HepG2 (cell line): ENCODE data around the gene SIGLEC14. TPM values are rescaled to one million over a fixed set of nuclear protein-coding genes. Genes with fewer than 3 reads are reported as not detected.

Experiments used
- ATAC-seq: fragments of 200-7000 bp; cut with Tn5 transposase; 3 replicates; pipeline ENCODE4 v1.9.1; 2020; ENCODE audit warnings: mild to moderate bottlenecking, moderate library complexity
- BruUV-seq: library from RNA; stranded (reverse); fragments of 400-500 nt; replicated peaks from 2 replicates; lab custom pipeline; 2021; lab: Mats Ljungman, UMichigan
- CTCF ChIA-PET: fragments of 300-600 bp; formaldehyde crosslinking; extraction: SDS; loops from one replicate; lab custom pipeline; 2021; ENCODE audit warnings: low total read pairs, inconsistent platforms, low intra/inter-chr PET ratio; lab: Yijun Ruan, JAX
- POLR2A ChIA-PET: fragments of 350-600 bp; sonication (Branson Sonifier 250); formaldehyde crosslinking; loops from one replicate; lab custom pipeline; 2020; ENCODE audit warnings: antibody characterized with exemption, inconsistent platforms; lab: Yijun Ruan, JAX
- DNase-seq: peaks from one replicate; pipeline ENCODE4 v3.0.0-alpha.2; 2015; ENCODE audit warnings: low spot score
- FAIRE-seq: peaks from 3 replicates; lab custom pipeline; 2011; peaks lifted over from hg19 to GRCh38; lab: Jason Lieb, UNC
- H2AFZ ChIP-seq: one replicate; pipeline ENCODE4 v1.6.1; 2011; ENCODE audit warnings: low read length, inconsistent platforms
- H3K27ac ChIP-seq: fragments of 300-600 bp; 3 replicates; pipeline ENCODE4 v1.8.0; 2011; ENCODE audit warnings: mixed run types, mild to moderate bottlenecking, mixed read lengths, low read length, inconsistent platforms; ENCODE audit not compliant: insufficient read depth; ENCODE audit errors: extremely low read length
- H3K27me3 ChIP-seq, 2 experiments: fragments of 200-600 bp in 1 of 2; 2 replicates in 1 of 2; 3 replicates in 1 of 2; pipeline versions ENCODE4 v1.6.0 to v1.8.0; 2011; ENCODE audit warnings: low read length in 2 of 2, mild to moderate bottlenecking in 2 of 2, moderate library complexity in 2 of 2, inconsistent platforms in 1 of 2; ENCODE audit not compliant: insufficient read depth in 2 of 2, control insufficient read depth in 1 of 2
- H3K36me3 ChIP-seq, 2 experiments: fragments of 200-600 bp in 1 of 2; replicated peaks in 1 of 2; 2 replicates in 1 of 2; 3 replicates in 1 of 2; pipeline versions ENCODE4 v1.5.1 to v1.8.0; 2011; ENCODE audit warnings: low read length in 2 of 2, inconsistent platforms in 1 of 2; ENCODE audit not compliant: insufficient read depth in 2 of 2, control insufficient read depth in 1 of 2
- H3K4me1 ChIP-seq: 2 replicates; pipeline ENCODE4 v1.5.1; 2012; ENCODE audit warnings: low read length, inconsistent platforms; ENCODE audit not compliant: insufficient read depth
- H3K4me2 ChIP-seq: 2 replicates; pipeline ENCODE4 v1.6.0; 2011; ENCODE audit warnings: low read depth, low read length, inconsistent platforms
- H3K4me3 ChIP-seq, 3 experiments: fragments of 200-600 bp in 1 of 3; sonication (generic), shearing (Covaris generic) in 1 of 3; replicated peaks in 1 of 3; 2 replicates each; pipeline ENCODE4 v1.5.1; 2011 to 2016; ENCODE audit warnings: low read length in 3 of 3, inconsistent platforms in 2 of 3, low read depth in 2 of 3, mild to moderate bottlenecking in 2 of 3, control low read depth in 1 of 3, mixed read lengths in 1 of 3; ENCODE audit not compliant: insufficient read depth in 1 of 3
- H3K79me2 ChIP-seq: one replicate; pipeline ENCODE4 v1.6.1; 2011; ENCODE audit warnings: low read length, inconsistent platforms; ENCODE audit not compliant: insufficient read depth
- H3K9ac ChIP-seq: 2 replicates; pipeline ENCODE4 v1.6.0; 2011; ENCODE audit warnings: mild to moderate bottlenecking, low read depth, low read length, inconsistent platforms; ENCODE audit not compliant: insufficient read depth
- H3K9me3 ChIP-seq: 2 replicates; pipeline ENCODE4 v1.5.1; 2012; ENCODE audit warnings: mild to moderate bottlenecking, low read length
- H4K20me1 ChIP-seq: 2 replicates; pipeline ENCODE4 v1.6.0; 2011; ENCODE audit warnings: inconsistent platforms, mild to moderate bottlenecking, low read length, moderate library complexity; ENCODE audit not compliant: insufficient read depth
- ATRX ChIP-seq: sonication (generic); formaldehyde crosslinking; IDR thresholded peaks from 2 replicates; pipeline ENCODE4 v1.4.0; 2020; ENCODE audit warnings: missing genetic modification reagents, borderline replicate concordance
- ELF4 ChIP-seq: sonication (generic); formaldehyde crosslinking; IDR thresholded peaks from 2 replicates; pipeline ENCODE4 v1.5.0; 2020; ENCODE audit warnings: missing genetic modification reagents, mild to moderate bottlenecking, moderate library complexity, borderline replicate concordance
- GMEB2 ChIP-seq: IDR thresholded peaks from 2 replicates; pipeline ENCODE4 v1.6.1; 2016; ENCODE audit warnings: missing biosample characterization, missing genetic modification reagents, low read depth
- KDM2A ChIP-seq: sonication (generic); formaldehyde crosslinking; IDR thresholded peaks from 2 replicates; pipeline ENCODE4 v1.4.0; 2020; ENCODE audit warnings: low read depth, missing genetic modification reagents, borderline replicate concordance
- NCOR1 ChIP-seq: fragments of 200-600 bp; sonication (generic); IDR thresholded peaks from 2 replicates; pipeline ENCODE4 v1.7.0; 2017; ENCODE audit warnings: antibody characterized with exemption, low read length, borderline replicate concordance
- PRMT3 ChIP-seq: sonication (generic); formaldehyde crosslinking; IDR thresholded peaks from 2 replicates; pipeline ENCODE4 v1.8.1; 2022; ENCODE audit warnings: low read depth, mild to moderate bottlenecking, moderate library complexity, missing genetic modification reagents, borderline replicate concordance
- RELA ChIP-seq: sonication (generic); formaldehyde crosslinking; IDR thresholded peaks from 2 replicates; pipeline ENCODE4 v1.4.0; 2020; ENCODE audit warnings: missing genetic modification reagents
- SYNCRIP ChIP-seq: fragments of 200-400 bp; formaldehyde crosslinking; IDR thresholded peaks from 2 replicates; pipeline ENCODE4 v1.6.1; 2018; ENCODE audit warnings: mild to moderate bottlenecking, low read depth, low read length; ENCODE audit not compliant: insufficient read depth
- THAP11 ChIP-seq: IDR thresholded peaks from 2 replicates; pipeline ENCODE4 v1.6.1; 2016; ENCODE audit warnings: missing biosample characterization, missing genetic modification reagents
- ZBTB44 ChIP-seq: sonication (generic); formaldehyde crosslinking; IDR thresholded peaks from 2 replicates; pipeline ENCODE4 v1.4.0; 2020; ENCODE audit warnings: missing genetic modification reagents
- ZNF333 ChIP-seq: sonication (generic); formaldehyde crosslinking; IDR thresholded peaks from 2 replicates; pipeline ENCODE4 v1.4.0; 2020; ENCODE audit warnings: mild to moderate bottlenecking, missing genetic modification reagents, borderline replicate concordance
- ZNF562 ChIP-seq: sonication (generic); formaldehyde crosslinking; IDR thresholded peaks from 2 replicates; pipeline ENCODE4 v1.8.0; 2022; ENCODE audit warnings: missing genetic modification reagents, borderline replicate concordance
- ZNF687 ChIP-seq: sonication (generic); formaldehyde crosslinking; IDR thresholded peaks from 2 replicates; pipeline ENCODE4 v1.5.1; 2020; ENCODE audit warnings: mild to moderate bottlenecking, missing genetic modification reagents, moderate library complexity
- ZSCAN21 ChIP-seq: sonication (generic); formaldehyde crosslinking; IDR thresholded peaks from 2 replicates; pipeline ENCODE4 v1.8.0; 2022; ENCODE audit warnings: mild to moderate bottlenecking, missing genetic modification reagents, moderate library complexity, borderline replicate concordance
- WGBS: methylation state at CpG from one replicate; pipeline ENCODE4 v1.1.6; 2017; ENCODE audit warnings: low lambda C conversion rate; 5-methylcytosine and 5-hydroxymethylcytosine counted together
- in situ Hi-C: cut with HindIII; loops from 2 replicates; pipeline ENCODE4 v1.10.0; 2017; ENCODE audit warnings: low pct_unique_long_range_greater_than_20kb; ENCODE audit not compliant: extremely low pct_ligation_motif_present
- intact Hi-C: fragments of 100-400 bp; cut with micrococcal nuclease; formaldehyde crosslinking; loops from one replicate; pipeline ENCODE4 v1.10.0; 2022; ENCODE audit not compliant: unreplicated experiment
- polyA plus RNA-seq, 8 experiments: library from polyadenylated mRNA; depleted of rRNA in 3 of 8; stranded (reverse) in 7 of 8; unstranded in 1 of 8; fragments of >200 nt; fragmentation: Illumina TruSeq in 4 of 8; extraction: Trizol in 4 of 8; gene quantifications; 2 replicates each; pipeline versions ENCODE4 v1.2.1 to v1.2.3, GENCODE V29; 2011 to 2016; ENCODE audit warnings: low read depth in 4 of 8, missing spikeins in 1 of 8, mixed read lengths in 1 of 8; ENCODE audit not compliant: insufficient read depth in 1 of 8
- total RNA-seq, 5 experiments: library from RNA; depleted of rRNA; stranded (reverse); fragments of >200 nt; fragmentation: Illumina TruSeq; extraction: Trizol; gene quantifications; 2 replicates each; pipeline ENCODE4 v1.2.3, GENCODE V29; 2016; ENCODE audit warnings: low read depth in 1 of 5
- TF ChIP-seq, protein P1 (sequence below): sonication (generic); formaldehyde crosslinking; IDR thresholded peaks from 2 replicates; pipeline ENCODE4 v1.4.0; 2020; ENCODE audit warnings: missing genetic modification reagents

The SIGLEC14 gene
- total and polyA plus RNA-seq, 2 of the 13 experiments (the other 11 are each of a cell fraction or from before 2014, with no cell fraction given) = 0.05 to 0.09 TPM

DNA sequence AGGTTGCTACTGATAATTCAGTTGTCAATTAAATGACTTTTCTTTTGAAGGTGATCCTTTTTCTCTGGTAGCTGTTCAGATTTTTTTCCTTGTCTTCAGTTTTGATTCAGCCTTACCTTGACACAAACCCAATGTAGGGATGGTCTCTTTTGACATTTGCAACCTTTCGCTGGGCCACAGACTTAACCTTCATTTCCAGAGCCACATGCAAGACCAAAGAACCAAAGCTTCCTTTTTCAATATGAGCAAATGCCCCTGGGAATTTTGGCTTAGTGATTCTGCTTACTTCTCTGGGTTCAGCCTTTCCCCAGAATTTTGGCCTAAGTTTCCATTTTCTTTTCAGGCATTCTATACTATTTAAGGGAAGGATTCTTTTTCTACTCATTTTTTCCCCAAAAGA, 36.0 kb downstream of the SIGLEC14 start (continued):
- TF ChIP-seq ZNF687 (no peak), NCOR1 (no peak), SYNCRIP (no peak), THAP11 (no peak)
- TF ChIP-seq, protein P1, sequence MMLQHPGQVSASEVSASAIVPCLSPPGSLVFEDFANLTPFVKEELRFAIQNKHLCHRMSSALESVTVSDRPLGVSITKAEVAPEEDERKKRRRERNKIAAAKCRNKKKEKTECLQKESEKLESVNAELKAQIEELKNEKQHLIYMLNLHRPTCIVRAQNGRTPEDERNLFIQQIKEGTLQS (CRISPR knock-in tag) = no peak

DNA sequence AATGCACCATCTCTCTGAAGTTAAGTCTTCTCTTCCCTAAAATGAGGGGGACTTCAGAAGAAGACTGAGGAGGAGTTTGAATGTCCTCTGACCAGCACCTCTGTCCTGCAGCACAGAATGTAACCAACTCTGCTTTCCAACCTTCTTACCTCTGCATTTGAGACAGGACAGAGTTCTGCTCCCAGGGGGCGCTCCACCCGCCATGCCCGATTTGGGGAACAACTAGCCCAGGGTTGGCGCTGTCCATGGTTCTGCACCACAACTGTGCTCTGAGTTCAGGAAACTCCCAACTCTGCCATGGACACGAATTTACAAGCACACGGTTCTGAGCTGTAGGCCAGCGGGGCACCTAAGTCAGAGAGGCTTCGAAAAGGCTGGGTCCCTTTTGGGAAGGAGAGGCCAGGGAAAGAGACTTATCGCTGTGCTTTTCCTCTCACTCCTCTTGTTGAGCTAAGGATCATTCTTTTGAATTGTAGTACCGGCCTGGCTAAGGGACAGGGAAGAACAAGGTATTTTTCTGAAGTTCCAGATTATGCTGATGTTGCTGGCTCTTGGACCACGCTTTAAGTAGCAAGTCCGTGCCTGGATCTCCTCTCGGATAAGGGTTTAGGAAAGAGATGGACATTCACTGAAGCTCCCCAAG, 38.6 kb downstream of the SIGLEC14 start:
- no peaks in the 10 kb centered on the region for H3K27me3 ChIP-seq
- H3K4me2 ChIP-seq = no peak overlapping the region
- no peaks in the 10 kb centered on the region for H3K4me1 ChIP-seq
- H3K36me3 ChIP-seq = no peaks in the 10 kb centered on the region
- intact Hi-C loops (no loop called here), in situ Hi-C loops (no loop called here)
- no peaks in the 10 kb centered on the region for H3K9me3 ChIP-seq
- no peaks in the 10 kb centered on the region for H3K79me2 ChIP-seq
- H4K20me1 ChIP-seq = no peaks in the 10 kb centered on the region
- no peak overlapping the region for H2AFZ ChIP-seq
- H3K27ac ChIP-seq = no peak overlapping the region
- peak; percentile 28 for FAIRE-seq
- no TSS peak for BruUV-seq
- 22% methylated on average over 12 of the region's 13 CpGs for WGBS
- DNase-seq = peak; percentile 60
- CTCF ChIA-PET = interaction anchor here (0.6 to 0.8 kb wide), 2 partner anchors 49 to 202 kb away, joined by 3 read pairs; no protein-coding TSS in a partner anchor
- POLR2A ChIA-PET = no interaction called here
- ATAC-seq = peak; percentile 71
- no peak overlapping the region for H3K9ac ChIP-seq
- H3K4me3 ChIP-seq = no peak overlapping the region
- TF ChIP-seq ZNF333 (CRISPR knock-in tag) (0 out of 2 replicates have a peak, but pooled peaks have one; percentile 29), ZBTB44 (peak; percentile 96), ZSCAN21 (peak; percentile 94), ZNF562 (CRISPR knock-in tag) (no peak), RELA (0 out of 2 replicates have a peak, but pooled peaks have one; percentile 57), GMEB2 (CRISPR knock-in tag) (no peak), ELF4 (no peak), PRMT3 (peak; percentile 69; the same call in 1 of the 2 replicates), KDM2A (CRISPR knock-in tag) (peak; percentile 87), ATRX (CRISPR knock-in tag) (no peak)
